ENCODE measurements around the gene DNAJB6.
"Not testable (repeated sequence)": the region's sequence is repeated elsewhere in the genome, so short reads cannot be mapped to it uniquely, and the experiment has no call there.

The DNAJB6 gene

DNA sequence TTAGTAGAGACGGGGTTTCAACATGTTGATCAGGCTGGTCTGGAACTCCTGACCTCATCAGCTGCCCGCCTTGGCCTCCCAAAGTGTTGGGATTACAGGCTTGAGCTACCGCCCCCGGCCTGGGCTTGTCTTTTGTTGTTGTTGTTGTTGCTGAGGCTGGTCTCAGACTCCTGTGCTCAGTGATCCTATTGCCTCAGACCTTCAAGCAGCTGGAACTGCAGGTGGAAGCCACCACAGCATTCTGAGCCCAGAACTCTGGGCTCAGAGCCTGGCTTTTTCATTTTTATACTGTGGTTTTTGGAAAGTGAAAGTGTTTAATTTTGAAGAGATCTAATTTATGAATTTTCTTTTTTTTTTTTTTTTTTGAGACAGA lies 16.2 kb upstream of the DNAJB6 start:
- DNase-seq (ENCODE audit: extremely low spot score), result no peak
- POLR2A ChIA-PET, result interaction anchor here (0.7 kb wide), 1 partner anchor 1113 kb away, joined by 3 read pairs; no protein-coding TSS in a partner anchor
- CTCF ChIA-PET, result interaction anchor here (1.8 kb wide), 1 partner anchor 11 kb away, joined by 4 read pairs; no protein-coding TSS in a partner anchor
- TF ChIP-seq, protein P1, sequence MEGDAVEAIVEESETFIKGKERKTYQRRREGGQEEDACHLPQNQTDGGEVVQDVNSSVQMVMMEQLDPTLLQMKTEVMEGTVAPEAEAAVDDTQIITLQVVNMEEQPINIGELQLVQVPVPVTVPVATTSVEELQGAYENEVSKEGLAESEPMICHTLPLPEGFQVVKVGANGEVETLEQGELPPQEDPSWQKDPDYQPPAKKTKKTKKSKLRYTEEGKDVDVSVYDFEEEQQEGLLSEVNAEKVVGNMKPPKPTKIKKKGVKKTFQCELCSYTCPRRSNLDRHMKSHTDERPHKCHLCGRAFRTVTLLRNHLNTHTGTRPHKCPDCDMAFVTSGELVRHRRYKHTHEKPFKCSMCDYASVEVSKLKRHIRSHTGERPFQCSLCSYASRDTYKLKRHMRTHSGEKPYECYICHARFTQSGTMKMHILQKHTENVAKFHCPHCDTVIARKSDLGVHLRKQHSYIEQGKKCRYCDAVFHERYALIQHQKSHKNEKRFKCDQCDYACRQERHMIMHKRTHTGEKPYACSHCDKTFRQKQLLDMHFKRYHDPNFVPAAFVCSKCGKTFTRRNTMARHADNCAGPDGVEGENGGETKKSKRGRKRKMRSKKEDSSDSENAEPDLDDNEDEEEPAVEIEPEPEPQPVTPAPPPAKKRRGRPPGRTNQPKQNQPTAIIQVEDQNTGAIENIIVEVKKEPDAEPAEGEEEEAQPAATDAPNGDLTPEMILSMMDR (IDR thresholded peaks at IDR 0.05; ENCODE audit: control extremely low read depth, extremely low read depth, low read depth, missing control alignments), result no peak

DNA sequence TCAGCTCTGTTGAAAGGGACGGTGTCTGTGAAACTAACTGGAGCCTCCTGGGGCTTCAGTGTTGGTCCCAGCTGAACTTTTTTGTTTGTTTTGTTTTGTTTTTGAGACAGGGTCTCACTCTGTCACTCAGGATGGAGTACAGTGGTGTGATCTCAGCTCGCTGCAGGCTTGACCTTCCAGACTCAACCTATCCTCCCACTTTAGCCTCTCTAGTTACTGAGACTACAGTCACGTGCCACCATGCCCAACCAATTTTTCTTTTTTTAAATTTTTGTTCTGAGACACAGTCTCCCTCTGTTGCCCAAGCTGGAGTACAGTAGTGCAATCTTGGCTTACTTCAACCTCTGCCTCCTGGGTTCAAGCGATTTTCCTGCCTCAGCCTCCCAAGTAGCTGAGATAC lies 13.4 kb upstream of the DNAJB6 start:
- CTCF ChIA-PET, result interaction anchor here (1.0 to 2.3 kb wide), 3 partner anchors 10 to 74 kb away, joined by 3 to 6 read pairs (median 4); no protein-coding TSS in a partner anchor
- POLR2A ChIA-PET, result no interaction called here
- DNase-seq (ENCODE audit: extremely low spot score), result no peak
- TF ChIP-seq, protein P1 (IDR thresholded peaks at IDR 0.05; ENCODE audit: control extremely low read depth, extremely low read depth, low read depth, missing control alignments), result no peak

DNA sequence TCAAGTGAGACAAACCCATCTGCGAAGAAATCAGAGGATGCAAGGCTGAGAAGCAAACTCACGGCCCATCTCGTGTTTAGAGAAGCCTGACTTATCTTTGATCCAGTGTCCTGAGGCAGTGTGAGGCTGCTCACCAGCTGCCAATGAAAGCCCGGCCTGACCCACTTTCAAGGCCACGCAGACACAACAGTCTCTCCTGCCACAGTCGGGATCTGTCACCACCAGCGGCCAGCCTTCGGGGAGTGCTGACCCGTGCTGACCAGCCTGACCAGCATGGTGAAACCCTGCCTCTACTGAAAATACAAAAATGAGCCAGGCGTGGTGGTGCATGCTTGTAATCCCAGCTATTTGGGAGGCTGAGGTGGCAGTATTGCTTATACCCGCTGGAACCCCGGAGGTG lies 7.4 kb upstream of the DNAJB6 start:
- ChIA-PET CTCF (interaction anchor here (1.3 to 1.5 kb wide), 3 partner anchors 10 to 55 kb away, joined by 3 to 4 read pairs (median 3); no protein-coding TSS in a partner anchor), POLR2A (no interaction called here)
- no peak for DNase-seq (ENCODE audit: extremely low spot score)
- TF ChIP-seq, protein P1 (IDR thresholded peaks at IDR 0.05; ENCODE audit: control extremely low read depth, extremely low read depth, low read depth, missing control alignments), result no peak

DNA sequence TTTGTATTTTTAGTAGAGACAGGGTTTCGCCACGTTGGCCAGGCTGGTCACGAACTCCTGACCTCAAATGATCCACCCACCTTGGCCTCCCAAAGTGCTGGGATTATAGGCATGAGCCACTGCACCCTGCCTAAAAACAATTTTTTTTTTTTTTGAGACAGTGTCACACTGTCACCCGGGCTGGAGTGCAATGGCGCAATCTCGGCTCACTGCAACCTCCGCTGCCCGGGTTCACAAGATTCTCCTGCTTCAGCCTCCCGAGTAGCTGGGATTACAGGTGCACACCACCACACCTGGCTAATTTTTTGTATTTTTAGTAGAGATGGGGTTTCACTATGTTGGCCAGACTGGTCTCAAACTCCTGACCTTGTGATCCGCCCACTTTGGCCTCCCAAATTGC lies 6.2 kb upstream of the DNAJB6 start:
- POLR2A ChIA-PET; DNase-seq (ENCODE audit: extremely low spot score): not testable (repeated sequence)
- CTCF ChIA-PET, result interaction anchor here (1.3 to 1.7 kb wide), 2 partner anchors 9 kb away, joined by 4 to 7 read pairs; no protein-coding TSS in a partner anchor

DNA sequence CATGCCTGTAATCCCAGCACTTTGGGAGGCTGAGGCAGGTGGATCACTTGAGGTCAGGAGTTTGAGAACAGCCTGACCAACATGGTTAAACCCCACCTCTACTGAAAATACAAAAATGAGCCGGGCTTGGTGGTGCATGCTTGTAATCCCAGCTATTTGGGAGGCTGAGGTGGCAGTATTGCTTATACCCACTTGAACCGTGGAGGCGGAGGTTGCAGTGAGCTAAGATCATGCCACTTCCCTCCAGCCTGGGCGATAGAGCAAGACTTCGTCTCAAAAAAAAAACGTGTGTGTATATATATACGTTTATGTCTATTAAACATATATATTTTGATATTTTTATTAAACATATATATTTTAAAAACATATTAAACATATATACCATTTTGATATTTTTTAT lies 5.8 kb upstream of the DNAJB6 start:
- DNase-seq (ENCODE audit: extremely low spot score); POLR2A ChIA-PET: not testable (repeated sequence)
- CTCF ChIA-PET, result interaction anchor here (1.3 to 1.7 kb wide), 2 partner anchors 8 to 10 kb away, joined by 4 to 7 read pairs; no protein-coding TSS in a partner anchor

DNA sequence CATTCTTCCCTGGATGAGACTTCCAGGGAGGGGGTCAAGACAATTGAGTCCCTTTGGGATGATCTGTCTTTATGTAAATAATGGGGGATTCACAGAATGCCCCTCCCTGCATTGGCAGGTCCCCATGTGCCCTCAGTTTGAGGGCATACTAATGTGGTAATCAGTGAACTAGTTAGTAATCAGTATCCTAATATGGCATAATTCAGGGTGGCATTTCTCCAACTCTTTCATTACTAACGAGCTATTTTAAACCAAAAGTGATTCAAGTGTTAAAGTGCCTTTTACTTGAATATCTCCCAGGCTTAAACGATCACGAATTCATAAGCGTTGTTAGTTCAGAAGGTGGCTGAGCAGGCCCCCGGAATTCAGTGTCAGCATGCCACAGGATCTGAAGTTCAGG lies 1.6 kb upstream of the DNAJB6 start:
- CTCF ChIA-PET, result no interaction called here
- TF ChIP-seq, protein P1 (IDR thresholded peaks at IDR 0.05; ENCODE audit: control extremely low read depth, extremely low read depth, low read depth, missing control alignments), result no peak
- POLR2A ChIA-PET, result interaction anchor here (0.7 kb wide), 1 partner anchor 327 kb away, joined by 6 read pairs; no protein-coding TSS in a partner anchor
- no peak for DNase-seq (ENCODE audit: extremely low spot score)

- CTCF ChIA-PET, result no interaction called here
- TF ChIP-seq, protein P1 (IDR thresholded peaks at IDR 0.05; ENCODE audit: control extremely low read depth, extremely low read depth, low read depth, missing control alignments), result no peak
- POLR2A ChIA-PET, result interaction anchor here (1.0 kb wide), 1 partner anchor 10 kb away, joined by 5 read pairs; no protein-coding TSS in a partner anchor
- no peak for DNase-seq (ENCODE audit: extremely low spot score)
Measured at GRCh38 chr7:157335991-157336382, 817 bp upstream of the DNAJB6 start.
